Kidney glomerular epithelial cell (primary cell): Measurements from ENCODE around the gene PRKAR1B.
"Not testable (repeated sequence)": the region's sequence is repeated elsewhere in the genome, so short reads cannot be mapped to it uniquely, and the experiment has no call there.

Experiments
- DNase-seq: peaks from one replicate; lab custom pipeline; 2025; lab: John Stamatoyannopoulos, UW

Gene PRKAR1B

DNA sequence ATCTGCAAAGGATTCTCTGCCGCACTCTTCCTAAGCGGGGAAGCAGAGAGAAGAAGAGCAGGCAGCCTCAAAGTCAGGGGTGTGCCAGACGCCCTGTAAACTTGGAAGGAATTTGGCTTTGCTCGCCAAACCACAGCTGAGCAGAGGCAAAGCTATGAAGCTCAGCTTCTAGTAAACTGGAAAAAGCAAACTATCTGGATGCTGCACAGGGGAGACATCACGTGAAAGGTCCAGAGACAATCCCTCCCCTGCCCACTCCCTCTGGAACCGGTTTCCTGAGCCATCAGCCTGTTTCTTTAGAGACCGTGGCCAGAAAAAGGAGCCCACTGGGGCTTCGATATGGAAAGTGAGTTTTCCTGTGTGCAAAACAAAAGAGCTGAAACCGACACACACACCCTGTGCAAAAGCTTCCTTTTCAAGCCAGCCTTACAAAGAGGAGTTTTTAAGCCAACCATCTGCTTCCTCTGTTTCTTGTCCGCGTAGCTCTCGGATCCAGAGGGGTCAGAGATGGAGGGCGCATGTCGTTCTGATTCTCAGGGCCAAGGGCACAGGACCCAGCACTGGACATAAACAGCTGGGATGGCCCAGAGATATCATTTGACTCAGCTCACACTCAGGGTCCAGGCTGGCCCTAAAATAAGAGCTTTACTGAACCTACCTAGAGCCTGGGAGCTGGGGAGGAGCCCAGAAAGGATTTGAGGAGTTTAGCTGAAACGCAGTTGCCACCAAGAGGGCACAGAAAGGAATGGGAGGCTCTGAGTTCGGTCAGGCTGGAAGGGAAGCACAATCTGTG is 58.7 kb downstream of the PRKAR1B start:
- DNase-seq, result no peak

DNA sequence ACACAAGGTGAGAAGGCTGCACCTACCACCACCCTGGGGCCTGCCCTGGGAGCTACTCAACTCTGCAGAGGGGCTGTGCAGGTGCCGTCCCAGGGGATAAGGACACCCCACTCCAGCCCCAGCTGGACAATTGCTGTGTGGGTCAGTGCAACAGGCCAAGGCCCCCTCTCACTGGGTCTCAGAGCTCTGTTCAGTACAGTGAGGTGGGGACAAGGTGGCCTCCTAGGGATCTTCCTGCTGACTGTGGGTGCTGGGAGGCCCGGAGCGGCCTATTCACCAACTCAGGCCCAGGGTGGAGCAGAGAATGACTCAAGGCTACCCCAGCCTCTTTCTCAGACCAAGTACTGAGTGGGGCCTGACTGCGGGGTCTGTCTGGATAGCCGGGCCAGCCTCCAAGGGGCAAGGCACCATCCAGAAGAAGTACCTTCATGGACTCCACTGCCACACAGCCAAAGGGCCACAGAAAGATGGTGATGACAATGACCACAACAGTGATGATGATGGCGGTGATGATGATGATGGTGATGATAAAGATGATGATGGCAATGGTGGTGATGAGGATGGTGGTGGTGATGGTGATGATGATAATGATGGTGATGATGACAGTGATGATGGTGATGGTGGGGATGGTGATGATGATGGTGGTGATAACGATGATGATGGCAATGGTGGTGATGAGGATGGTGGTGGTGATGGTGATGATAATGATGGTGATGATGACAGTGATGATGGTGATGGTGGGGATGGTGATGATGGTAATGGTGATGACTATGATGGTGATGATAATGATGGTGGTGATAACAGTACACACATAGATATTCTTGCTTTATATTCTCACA is 60.4 kb downstream of the PRKAR1B start:
- no peak for DNase-seq

GRCh38 chr7:665736-666453 is 61.2 kb downstream of the PRKAR1B start:
- no peak for DNase-seq

GRCh38 chr7:664997-665735 is 61.9 kb downstream of the PRKAR1B start:
- DNase-seq, result no peak

GRCh38 chr7:664402-664775 is 62.7 kb downstream of the PRKAR1B start:
- no peak for DNase-seq

- DNase-seq, result no peak
Observed at GRCh38 chr7:662576-662975, 64.5 kb downstream of the PRKAR1B start.

DNA sequence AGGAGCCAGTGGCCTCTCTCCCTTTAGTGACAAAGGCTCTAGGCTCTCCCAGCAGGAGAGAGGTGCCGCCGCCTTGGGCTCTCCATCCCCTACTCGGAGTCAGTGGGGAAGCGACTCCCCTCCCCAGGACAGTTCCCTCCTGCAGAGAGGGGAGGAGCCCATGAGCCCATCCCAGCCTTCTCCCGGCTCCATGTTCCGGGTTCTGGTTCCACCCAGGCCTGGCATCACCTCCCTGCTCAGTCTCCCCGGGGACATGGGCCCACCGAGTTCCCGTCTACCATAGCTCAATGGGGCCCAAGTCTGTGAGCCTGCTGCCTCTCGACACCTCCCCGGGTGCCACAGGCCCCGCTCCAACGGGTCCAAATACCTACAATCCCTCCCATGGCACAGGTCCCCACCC is 67.1 kb downstream of the PRKAR1B start:
- no peak for DNase-seq

DNA sequence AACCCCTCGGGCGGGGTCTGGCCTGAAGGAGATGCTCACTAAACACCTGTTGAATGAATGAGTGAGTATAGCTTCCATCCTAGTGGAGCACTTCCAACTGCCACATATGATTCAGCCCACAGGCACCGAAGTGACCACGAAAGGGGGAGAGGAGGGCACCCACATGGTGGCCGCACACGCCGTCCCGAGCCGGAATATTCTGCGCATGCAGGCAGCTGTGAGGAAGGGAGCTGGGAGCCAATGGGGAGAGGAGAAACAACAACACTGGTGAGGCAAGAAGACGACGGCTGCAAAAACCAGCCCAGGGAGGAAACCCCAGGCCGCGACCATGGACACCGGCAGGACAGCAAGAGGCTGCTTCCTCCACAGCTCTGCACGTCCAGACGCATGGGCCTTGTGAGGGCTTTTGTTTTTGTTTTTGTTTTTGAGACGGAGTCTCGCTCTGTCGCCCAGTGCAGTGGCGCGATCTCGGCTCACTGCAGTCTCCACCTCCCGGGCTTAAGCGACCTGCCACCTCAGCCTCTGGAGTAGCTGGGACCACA is 67.7 kb downstream of the PRKAR1B start:
- DNase-seq, result no peak

- no peak for DNase-seq
Observed at GRCh38 chr7:657565-658119, 69.4 kb downstream of the PRKAR1B start.

GRCh38 chr7:657010-657409 is 70.1 kb downstream of the PRKAR1B start:
- DNase-seq, result not testable (repeated sequence)

- no peak for DNase-seq
Observed at GRCh38 chr7:655758-656157, 71.3 kb downstream of the PRKAR1B start.

DNA sequence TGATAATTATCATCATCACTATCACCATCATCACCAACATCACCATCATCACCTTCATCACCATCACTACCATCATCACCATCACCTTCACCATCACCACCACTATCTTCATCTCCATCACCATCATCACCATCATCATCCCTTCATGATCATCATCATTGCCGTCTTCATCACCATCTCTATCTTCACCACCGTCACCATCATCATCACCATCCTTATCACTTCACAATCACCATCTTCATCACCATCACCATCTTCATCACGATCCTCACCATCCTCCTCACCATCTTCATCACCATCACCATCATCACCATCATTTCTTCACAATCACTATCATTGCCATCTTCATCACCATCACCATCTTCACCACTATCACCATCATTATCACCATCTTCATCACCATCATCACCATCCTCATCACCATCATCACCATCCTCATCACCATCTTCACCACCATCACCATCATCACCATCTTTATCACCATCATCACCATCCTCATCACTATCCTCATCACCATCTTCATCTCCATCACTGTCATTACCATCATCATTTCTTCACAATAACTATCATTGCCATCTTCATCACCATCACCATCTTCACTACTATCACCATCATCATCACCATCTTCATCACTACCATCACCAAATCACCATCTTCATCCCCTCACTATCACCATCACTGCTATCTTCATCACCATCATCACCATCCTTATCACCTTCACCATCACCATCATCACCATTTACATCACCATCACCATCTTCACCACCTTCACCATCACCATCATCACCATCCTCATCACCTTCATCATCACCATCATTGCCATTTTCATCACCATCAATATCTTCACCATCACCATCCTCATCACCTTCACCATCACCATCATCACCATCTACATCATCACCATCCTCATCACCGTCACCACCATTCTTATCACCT is 73.0 kb downstream of the PRKAR1B start:
- DNase-seq, result no peak

DNA sequence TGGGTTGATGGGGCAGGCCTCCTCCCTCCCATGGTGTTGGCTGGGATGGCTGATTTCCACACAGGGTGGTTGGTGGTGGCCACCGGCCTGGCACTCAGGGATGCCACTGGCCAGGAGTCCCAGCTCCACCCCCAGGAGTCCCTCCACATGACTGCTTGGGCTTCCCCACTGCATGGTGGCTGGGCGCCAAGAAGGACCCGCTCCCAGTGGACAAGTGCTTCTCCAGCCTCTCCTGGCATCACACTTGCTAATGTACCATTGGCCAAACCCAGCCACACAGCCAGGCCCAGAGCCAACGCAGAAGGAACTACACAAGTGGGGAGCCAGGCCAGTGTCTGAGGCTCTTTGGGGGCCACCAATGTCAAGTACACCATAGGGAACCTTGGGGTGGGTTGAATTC is 74.2 kb downstream of the PRKAR1B start:
- DNase-seq, result no peak

DNA sequence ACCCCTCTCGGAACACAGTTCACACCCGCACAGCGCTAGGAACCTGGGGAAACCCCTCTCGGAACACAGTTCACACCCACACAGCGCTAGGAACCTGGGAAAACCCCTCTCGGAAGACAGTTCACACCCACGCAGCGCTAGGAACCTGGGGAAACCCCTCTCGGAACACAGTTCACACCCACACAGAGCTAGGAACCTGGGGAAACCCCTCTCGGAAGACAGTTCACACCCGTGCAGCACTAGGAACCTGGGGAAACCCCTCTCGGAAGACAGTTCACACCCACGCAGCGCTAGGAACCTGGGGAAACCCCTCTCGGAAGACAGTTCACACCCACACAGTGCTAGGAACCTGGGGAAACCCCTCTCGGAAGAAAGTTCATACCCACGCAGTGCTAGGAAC is 74.9 kb downstream of the PRKAR1B start:
- not testable (repeated sequence) for DNase-seq

- DNase-seq, result no peak
Observed at GRCh38 chr7:651032-651728, 75.9 kb downstream of the PRKAR1B start.

- no peak for DNase-seq
Observed at GRCh38 chr7:650339-651031, 76.6 kb downstream of the PRKAR1B start.

DNA sequence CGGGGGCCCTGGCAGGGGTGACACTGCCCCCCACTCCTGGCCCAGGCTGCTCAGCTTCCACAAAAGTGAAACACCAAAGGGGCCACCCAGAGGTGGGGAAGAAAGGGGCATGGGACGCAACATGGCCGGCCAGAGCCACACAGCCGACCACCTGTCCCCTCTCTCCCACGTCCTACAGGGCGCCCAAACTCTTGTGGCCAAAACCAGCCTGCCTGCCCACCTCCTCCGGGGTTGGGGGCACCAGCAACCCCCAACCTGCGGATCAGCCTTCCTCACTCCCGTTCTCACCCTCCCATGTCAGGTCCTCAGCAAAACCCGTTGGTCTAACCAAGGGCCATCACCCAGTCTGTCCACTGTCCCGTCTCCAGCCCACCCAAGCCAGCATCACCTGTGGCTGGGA is 80.1 kb downstream of the PRKAR1B start:
- DNase-seq, result no peak

GRCh38 chr7:646487-646886 is 80.6 kb downstream of the PRKAR1B start:
- DNase-seq, result no peak

- no peak for DNase-seq
Observed at GRCh38 chr7:645606-646005, 81.5 kb downstream of the PRKAR1B start.
